Left renal cortex interstitium (tissue), 4 donors: Measurements from ENCODE around the gene PCDHGB1. TPM values are rescaled to one million over a fixed set of nuclear protein-coding genes. Genes with fewer than 3 reads are reported as not detected.

ENCODE experiments used
- polyA plus RNA-seq, 4 donors: library from polyadenylated mRNA; unstranded; fragments of 120-200 nt; gene quantifications; one replicate each; pipeline ENCODE4 v1.2.1, GENCODE V29; 2013; ENCODE audit not compliant: insufficient read length in 4 of 4

Gene PCDHGB1
- polyA plus RNA-seq, 4 donors = 1.6 to 2.2 (median 1.8) TPM

Other genes starting within 250 kb of the PCDHGB1 start
- 1 to 10 TPM; 3.0 to 4.7 (median 3.5) TPM for gene PCDHB3, start 249.6 kb upstream of the PCDHGB1 start, polyA plus RNA-seq
- gene PCDHB4, start 228.3 kb upstream of the PCDHGB1 start, polyA plus RNA-seq = 1 to 10 TPM; 1.3 to 2.0 (median 2.0) TPM
- 10 to 100 TPM in 1 of 4 donors, 1 to 10 TPM in 3; 5.2 to 10.2 (median 7.8) TPM for gene PCDHB5, start 214.9 kb upstream of the PCDHGB1 start, polyA plus RNA-seq
- gene PCDHB6, start 200.0 kb upstream of the PCDHGB1 start, polyA plus RNA-seq = 1 to 10 TPM; 2.6 to 4.1 (median 3.2) TPM
- gene PCDHB7, start 177.5 kb upstream of the PCDHGB1 start, polyA plus RNA-seq = 1 to 10 TPM; 4.5 to 7.1 (median 5.0) TPM
- gene PCDHB8, start 172.3 kb upstream of the PCDHGB1 start, polyA plus RNA-seq = 1 to 10 TPM; 1.5 to 4.5 (median 2.8) TPM
- 1 to 10 TPM; 4.4 to 8.8 (median 7.3) TPM for gene PCDHB16, start 167.7 kb upstream of the PCDHGB1 start, polyA plus RNA-seq
- gene PCDHB9, start 162.9 kb upstream of the PCDHGB1 start, polyA plus RNA-seq = 1 to 10 TPM; 3.5 to 4.4 (median 4.1) TPM
- 1 to 10 TPM; 5.5 to 9.8 (median 6.6) TPM for gene PCDHB10, start 157.7 kb upstream of the PCDHGB1 start, polyA plus RNA-seq
- gene PCDHB11, start 150.5 kb upstream of the PCDHGB1 start, polyA plus RNA-seq = 1 to 10 TPM; 4.9 to 6.0 (median 5.6) TPM
- 1 to 10 TPM; 4.7 to 6.3 (median 5.5) TPM for gene PCDHB12, start 141.4 kb upstream of the PCDHGB1 start, polyA plus RNA-seq
- 1 to 10 TPM; 5.0 to 7.6 (median 5.4) TPM for gene PCDHB13, start 136.2 kb upstream of the PCDHGB1 start, polyA plus RNA-seq
- 10 to 100 TPM in 2 of 4 donors, 1 to 10 TPM in 2; 8.8 to 10.2 (median 9.8) TPM for gene PCDHB14, start 126.8 kb upstream of the PCDHGB1 start, polyA plus RNA-seq
- gene PCDHB15, start 104.7 kb upstream of the PCDHGB1 start, polyA plus RNA-seq = 10 to 100 TPM; 11.1 to 16.0 (median 15.0) TPM
- gene SLC25A2, start 46.0 kb upstream of the PCDHGB1 start, polyA plus RNA-seq = under 1 TPM in 1 of 4 donors, not detected in 3; 0.14 TPM
- gene TAF7, start 29.3 kb upstream of the PCDHGB1 start, polyA plus RNA-seq = 100 to 1,000 TPM; 135 to 190 (median 151) TPM
- gene PCDHGA1, start 19.6 kb upstream of the PCDHGB1 start, polyA plus RNA-seq = 1 to 10 TPM in 3 of 4 donors, under 1 TPM in 1; 0.93 to 1.0 (median 1.0) TPM
- 1 to 10 TPM; 4.8 to 8.4 (median 7.6) TPM for gene PCDHGA2, start 11.3 kb upstream of the PCDHGB1 start, polyA plus RNA-seq
- gene PCDHGA3, start 6.3 kb upstream of the PCDHGB1 start, polyA plus RNA-seq = 1 to 10 TPM; 1.6 to 4.1 (median 3.0) TPM
- 1 to 10 TPM; 2.1 to 3.0 (median 2.5) TPM for gene PCDHGA4, start 4.9 kb downstream of the PCDHGB1 start, polyA plus RNA-seq
- 1 to 10 TPM; 3.2 to 4.9 (median 3.8) TPM for gene PCDHGB2, start 9.9 kb downstream of the PCDHGB1 start, polyA plus RNA-seq
- 1 to 10 TPM; 2.5 to 3.0 (median 2.8) TPM for gene PCDHGA5, start 14.1 kb downstream of the PCDHGB1 start, polyA plus RNA-seq
- 1 to 10 TPM; 1.9 to 2.9 (median 2.2) TPM for gene PCDHGB3, start 20.1 kb downstream of the PCDHGB1 start, polyA plus RNA-seq
- 1 to 10 TPM; 5.7 to 8.9 (median 7.1) TPM for gene PCDHGA6, start 23.8 kb downstream of the PCDHGB1 start, polyA plus RNA-seq
- gene PCDHGA7, start 32.6 kb downstream of the PCDHGB1 start, polyA plus RNA-seq = 1 to 10 TPM; 2.0 to 2.6 (median 2.3) TPM
- gene PCDHGB4, start 37.6 kb downstream of the PCDHGB1 start, polyA plus RNA-seq = 1 to 10 TPM; 4.4 to 6.1 (median 5.8) TPM
- gene PCDHGA8, start 42.5 kb downstream of the PCDHGB1 start, polyA plus RNA-seq = under 1 TPM; 0.46 to 0.55 (median 0.51) TPM
- gene PCDHGB5, start 47.8 kb downstream of the PCDHGB1 start, polyA plus RNA-seq = 10 to 100 TPM in 2 of 4 donors, 1 to 10 TPM in 2; 8.8 to 10.6 (median 10.0) TPM
- gene PCDHGA9, start 52.7 kb downstream of the PCDHGB1 start, polyA plus RNA-seq = 1 to 10 TPM; 5.0 to 6.4 (median 5.3) TPM
- 1 to 10 TPM; 6.3 to 7.9 (median 7.4) TPM for gene PCDHGB6, start 57.9 kb downstream of the PCDHGB1 start, polyA plus RNA-seq
- 1 to 10 TPM; 3.1 to 3.8 (median 3.6) TPM for gene PCDHGA10, start 62.9 kb downstream of the PCDHGB1 start, polyA plus RNA-seq
- gene PCDHGB7, start 67.6 kb downstream of the PCDHGB1 start, polyA plus RNA-seq = 10 to 100 TPM; 14.0 to 17.5 (median 14.3) TPM
- gene PCDHGA11, start 71.0 kb downstream of the PCDHGB1 start, polyA plus RNA-seq = 1 to 10 TPM; 4.6 to 5.6 (median 5.1) TPM
- 1 to 10 TPM; 1.1 to 2.4 (median 1.5) TPM for gene PCDHGA12, start 80.4 kb downstream of the PCDHGB1 start, polyA plus RNA-seq
- 100 to 1,000 TPM in 3 of 4 donors, 10 to 100 TPM in 1; 88.8 to 152 (median 118) TPM for gene PCDHGC3, start 125.9 kb downstream of the PCDHGB1 start, polyA plus RNA-seq
- 1 to 10 TPM; 2.8 to 4.1 (median 3.0) TPM for gene PCDHGC4, start 134.9 kb downstream of the PCDHGB1 start, polyA plus RNA-seq
- 1 to 10 TPM in 1 of 4 donors, under 1 TPM in 3; 0.22 to 1.1 (median 0.55) TPM for gene PCDHGC5, start 139.0 kb downstream of the PCDHGB1 start, polyA plus RNA-seq